Dermis microvascular lymphatic vessel endothelial cell (primary cell): ENCODE measurements around the gene REG4. TPM values are rescaled to one million over a fixed set of nuclear protein-coding genes. Genes with fewer than 3 reads are reported as not detected.
"Not testable (repeated sequence)": the region's sequence is repeated elsewhere in the genome, so short reads cannot be mapped to it uniquely, and the experiment has no call there.

Experiments
- DNase-seq, 2 donors: peaks; one replicate each; pipeline versions ENCODE4 v3.0.0 to v3.0.0-alpha.2; 2010; ENCODE audit warnings: low read depth in 2 of 2
- total RNA-seq: library from RNA; depleted of rRNA; stranded (reverse); fragments of >200 nt; gene quantifications from 2 replicates; pipeline ENCODE4 v1.2.1, GENCODE V29; 2014

REG4 gene
- total RNA-seq, result not detected in 2 replicates

DNA sequence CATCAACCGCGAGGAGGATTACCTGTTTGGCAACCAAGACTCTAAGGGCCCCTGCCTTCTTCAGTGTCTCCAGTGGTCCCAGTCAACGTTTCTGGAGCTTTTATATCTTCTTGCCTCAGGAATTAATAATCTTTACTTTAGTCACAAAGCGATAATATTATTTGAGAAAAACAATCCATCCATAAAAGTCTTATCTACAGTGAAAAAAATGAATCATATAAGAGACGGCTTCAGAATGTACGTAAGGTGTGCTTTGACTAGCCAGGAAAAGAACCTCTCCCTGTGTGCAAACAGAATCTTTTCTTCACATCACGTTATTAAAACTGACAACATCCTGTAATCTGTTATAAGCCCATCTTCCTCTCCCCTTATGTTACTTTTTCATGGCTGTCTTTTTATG, at the start of gene REG4:
Gene REG4, minus strand, starts transcription at position 74 of the 400 bp plus-strand sequence. CDS start 2,691 bp downstream, outside the sequence.
- DNase-seq, result no peak

DNA sequence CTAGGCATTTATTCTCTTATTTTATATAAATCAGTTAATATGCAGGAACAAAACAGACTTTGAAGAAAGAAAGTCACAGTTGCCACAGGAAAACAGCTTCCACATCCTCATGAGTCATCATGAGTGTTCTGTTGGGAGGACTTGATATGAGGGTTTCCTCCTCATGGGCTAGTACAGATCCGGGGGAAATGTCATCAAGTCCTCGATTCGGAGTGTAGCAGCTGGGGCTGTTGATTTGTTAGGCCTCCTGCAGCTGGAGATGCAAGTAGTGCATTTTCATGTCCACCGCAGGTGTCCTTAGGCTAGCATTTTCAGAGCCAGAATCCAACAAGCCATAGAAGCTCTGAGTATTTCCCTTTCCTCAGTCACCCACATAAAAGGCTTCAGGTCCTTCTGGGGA, 48.4 kb upstream of the REG4 start:
- peak in 1 of 2 donors; percentile 80 for DNase-seq

DNA sequence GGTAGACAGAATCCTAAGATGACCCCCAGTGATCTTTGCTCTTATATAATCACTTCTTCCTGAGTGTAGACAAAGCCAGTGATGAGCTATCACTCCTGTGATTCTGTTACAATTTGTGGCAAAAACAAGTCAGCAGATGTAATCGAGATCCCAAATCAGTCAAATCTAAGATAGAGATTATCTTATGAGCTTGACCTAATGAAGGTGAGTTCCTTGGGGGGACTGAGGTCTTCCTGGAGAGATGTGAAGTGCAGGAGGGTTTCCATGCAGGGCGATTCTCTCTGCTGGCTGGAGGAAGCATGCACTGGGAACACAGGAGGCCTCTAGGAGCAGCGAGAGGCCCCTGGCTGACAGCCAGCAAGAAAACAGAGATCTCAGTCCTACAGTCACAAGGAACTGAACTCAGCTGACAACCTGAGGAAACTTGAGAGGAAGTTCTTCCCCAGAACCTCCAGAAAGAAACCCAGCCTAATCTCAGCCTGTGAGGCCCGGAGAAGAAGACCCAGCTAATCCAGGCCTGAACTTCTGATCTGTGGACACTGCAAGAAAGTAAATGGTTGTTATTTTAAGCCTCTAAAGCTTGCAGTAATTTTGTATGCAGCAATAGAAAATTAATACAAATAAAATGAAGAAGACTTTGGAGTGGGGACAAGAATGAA, 47.4 kb upstream of the REG4 start:
- DNase-seq, result not testable (repeated sequence)

DNA sequence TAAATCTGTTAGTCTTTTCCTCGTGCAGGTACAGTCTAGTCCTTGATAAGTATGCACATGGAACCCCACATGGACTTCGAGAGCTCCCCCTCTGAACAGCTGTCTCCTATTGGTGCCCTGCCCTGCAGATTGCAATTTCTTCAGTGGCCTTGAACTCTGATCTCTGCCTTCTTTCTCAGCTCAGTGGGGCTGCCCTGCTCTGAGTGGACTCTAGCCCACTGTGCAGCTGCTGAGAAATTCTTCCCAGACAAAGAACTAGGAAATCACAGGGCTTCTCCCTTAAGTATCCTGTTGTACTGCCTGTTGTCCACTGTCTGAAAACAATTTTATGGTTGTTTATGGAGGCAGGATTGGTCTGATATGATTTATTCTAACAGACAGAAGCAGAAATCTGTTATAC, 46.9 kb upstream of the REG4 start:
- DNase-seq, result no peak

DNA sequence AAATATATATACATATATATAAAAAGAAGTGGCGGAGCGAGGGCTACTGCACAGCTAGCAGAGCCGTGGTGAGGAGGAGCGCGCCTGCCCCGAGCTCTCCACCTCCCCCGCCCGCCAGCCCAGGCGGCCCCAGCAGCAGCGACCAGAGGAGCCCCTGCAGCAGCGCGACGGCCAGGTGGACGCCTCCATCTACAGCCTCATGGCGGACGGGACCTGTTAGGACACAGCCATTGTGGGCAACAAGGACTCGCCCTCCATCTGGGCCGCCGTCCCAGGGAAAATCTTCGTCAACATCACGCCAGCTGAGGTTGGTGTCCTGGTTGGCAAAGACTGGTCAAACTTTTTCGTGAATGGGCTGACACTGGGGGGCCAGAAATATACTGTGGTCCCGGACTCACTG, 41.9 kb upstream of the REG4 start:
- no peak for DNase-seq

DNA sequence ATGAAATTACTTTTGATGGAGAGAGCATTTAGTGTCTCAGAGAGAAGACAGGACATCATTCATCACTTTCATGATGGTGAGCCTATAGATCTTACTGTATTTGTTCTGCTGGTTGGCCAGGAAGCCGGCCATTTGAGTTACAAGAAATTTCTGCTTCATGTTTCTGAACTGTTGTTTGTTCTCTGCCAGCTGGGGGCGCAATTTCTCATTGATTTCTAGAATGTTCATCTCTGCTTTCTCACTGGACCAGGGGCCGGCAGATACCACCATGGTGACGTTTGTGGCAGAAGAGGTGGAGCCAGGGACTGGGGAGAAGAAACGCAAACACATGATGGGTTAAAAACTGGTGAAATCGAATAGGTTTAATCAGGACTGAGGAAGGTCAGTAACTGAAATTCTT, 32.9 kb upstream of the REG4 start:
- not testable (repeated sequence) for DNase-seq

DNA sequence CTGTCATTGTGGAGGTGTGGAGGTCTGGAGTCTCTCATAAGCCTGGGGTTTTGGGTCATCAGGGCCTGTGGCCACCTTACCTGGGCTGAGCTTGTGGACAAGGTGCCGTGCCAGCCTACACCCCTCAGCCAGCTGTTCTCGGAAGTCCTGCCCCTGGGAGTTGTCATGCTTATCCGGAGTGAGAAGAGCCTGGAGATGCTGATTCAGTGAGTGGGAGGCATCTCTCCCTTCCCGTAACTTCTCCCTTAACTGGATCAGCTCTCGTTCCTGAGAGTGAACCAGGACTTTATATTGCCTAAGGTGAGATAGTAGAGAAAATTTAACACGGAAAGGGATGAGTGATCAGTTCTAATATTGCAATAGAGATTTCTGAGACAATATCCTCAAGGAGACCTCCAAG, 30.0 kb upstream of the REG4 start:
- no peak for DNase-seq

DNA sequence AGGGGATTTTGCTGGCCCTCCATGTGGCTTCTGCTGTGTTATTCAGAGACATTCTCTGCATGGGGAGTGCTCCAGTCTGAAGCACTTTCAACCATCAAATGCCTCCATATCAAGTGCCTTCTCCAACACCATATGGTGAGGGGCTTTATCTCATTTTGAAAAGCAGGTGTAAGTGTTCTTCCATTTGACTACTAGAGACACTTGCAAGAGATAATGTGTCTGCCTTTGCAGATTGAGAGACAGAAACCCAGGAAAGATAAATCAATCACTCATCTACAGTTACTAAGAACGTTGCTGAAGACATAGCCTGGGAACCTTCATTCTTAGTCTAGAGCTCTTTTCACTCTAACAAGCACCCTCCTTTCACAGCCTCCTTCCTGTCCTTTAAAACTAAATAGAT, 29.5 kb upstream of the REG4 start:
- DNase-seq, result no peak

DNA sequence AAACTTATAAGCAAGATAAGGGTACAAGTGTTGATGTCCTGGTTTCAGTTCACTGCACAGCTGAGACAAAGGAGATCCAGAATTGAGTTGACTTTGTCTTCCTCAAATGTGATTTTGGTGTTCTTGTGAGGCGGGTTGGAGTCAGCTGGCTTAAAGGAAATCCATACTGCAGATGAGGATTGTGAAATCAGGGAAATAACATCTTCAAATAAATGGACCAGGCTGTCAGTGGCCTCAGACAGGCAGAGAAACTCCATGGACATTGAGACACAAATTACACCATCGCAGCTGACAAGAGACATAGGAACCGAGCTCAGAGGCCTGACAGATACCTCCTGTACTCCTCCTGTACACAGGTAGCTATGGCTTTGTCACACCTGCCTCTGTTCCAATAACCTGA, 27.0 kb upstream of the REG4 start:
- DNase-seq, result no peak

DNA sequence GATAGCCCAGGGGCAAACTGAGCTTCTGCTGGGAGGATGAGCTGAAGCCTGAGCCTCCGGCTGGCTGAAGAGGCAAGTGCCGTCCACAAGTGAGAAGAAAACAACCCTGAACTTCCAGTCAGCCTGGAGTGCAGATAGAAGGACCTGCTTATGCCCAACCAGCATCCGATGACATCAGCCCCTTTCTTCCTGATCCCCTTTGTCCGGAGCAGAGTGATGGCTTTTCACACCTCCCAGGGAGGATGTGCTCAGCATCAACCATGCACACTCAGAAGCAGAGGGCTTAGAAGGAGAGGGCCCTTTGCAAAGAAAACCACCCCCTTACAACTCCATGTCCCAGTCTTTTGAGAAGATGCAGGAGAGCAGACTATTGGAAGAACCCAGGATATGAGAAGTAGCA, 23.7 kb upstream of the REG4 start:
- no peak for DNase-seq

DNA sequence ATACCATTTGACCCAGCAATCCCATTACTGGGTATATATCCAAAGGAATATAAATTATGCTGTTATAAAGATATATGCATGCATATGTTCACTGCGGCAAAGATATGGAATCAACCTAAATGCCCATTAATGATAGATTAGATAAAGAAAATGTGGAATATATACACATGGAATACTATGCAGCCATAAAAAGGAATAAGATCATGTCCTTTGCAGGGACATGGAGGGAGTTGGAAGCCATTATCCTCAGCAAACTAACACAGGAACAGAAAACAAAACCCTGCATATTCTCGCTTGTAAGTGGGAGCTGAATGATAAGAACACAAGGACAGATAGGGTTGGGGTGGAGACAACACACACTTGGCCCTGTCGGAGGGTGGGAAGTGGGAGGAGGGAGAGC, 19.8 kb upstream of the REG4 start:
- no peak for DNase-seq

DNA sequence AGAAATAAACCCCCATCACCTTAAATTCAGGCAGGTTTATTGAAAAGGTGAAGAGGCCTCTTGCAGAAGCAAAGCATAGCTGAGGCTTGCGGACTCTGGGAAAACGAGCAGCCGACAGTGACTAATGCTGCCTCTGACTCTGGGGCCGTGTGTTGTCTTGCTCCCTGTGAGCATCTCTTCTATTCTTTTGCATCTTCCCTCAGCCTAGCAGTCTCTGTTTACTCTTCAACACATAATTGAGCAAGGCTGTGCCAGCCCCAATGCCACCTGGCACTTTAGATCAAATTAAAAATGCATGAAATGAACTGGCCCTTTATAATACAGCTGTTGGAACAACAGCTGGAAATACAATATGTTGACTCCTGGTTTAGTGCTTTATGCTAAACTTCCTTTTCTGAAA, 18.4 kb upstream of the REG4 start:
- no peak for DNase-seq

DNA sequence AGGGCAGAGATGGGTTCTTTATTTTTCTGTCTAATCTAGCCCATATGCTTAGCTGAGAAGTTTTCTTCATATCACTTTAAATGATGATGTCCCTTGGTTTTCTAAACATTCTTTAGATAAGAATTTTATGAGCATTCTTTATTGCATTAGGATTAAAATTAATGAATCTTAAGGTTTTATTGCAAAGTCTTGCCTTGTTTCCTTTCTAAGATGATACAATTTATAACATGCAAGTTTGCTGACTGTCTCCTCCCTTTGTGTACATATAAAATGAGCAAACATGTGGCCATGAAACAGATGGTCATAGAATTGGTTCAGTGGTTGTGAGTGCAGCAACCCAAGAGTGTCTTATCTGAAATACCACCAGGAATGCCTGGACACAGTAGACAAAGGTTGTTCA, 17.7 kb upstream of the REG4 start:
- DNase-seq, result not testable (repeated sequence)

DNA sequence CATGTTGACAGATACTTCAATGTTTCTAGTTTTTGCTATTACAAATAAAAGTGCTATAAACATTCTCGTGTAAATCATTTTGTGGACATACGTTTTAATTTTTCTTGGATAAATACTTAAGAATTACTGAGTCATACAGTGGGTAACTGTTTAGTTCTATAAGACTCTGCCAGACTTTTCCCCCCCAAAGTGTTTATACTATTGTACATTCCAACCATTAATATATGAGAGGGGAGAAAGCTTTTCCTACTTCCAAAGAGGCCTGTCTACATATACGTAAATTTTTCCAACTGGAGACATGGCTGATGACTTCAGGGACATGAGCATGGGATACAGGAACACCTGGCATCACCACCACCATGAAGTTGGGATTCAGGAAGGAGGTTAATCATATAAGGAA, 17.0 kb upstream of the REG4 start:
- DNase-seq, result no peak

DNA sequence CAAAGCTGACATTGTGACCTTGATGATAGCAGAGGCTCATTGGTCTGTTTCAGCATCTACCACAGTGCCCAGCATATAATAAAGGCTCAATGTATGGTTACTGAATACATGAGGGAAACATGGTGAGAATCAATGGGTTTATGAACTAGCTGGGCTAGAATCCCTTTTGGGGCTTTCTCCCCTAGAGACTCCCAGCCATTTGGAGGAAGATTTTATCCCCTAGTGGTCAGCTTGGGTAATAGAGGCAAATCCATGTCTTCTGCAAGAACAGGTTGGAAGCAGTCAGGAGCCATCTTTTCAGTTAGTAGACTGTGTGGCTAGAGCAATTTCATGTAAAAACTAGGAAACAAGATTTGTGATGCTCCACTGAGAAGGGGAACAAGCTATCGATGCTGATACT, 15.8 kb upstream of the REG4 start:
- DNase-seq, result no peak

DNA sequence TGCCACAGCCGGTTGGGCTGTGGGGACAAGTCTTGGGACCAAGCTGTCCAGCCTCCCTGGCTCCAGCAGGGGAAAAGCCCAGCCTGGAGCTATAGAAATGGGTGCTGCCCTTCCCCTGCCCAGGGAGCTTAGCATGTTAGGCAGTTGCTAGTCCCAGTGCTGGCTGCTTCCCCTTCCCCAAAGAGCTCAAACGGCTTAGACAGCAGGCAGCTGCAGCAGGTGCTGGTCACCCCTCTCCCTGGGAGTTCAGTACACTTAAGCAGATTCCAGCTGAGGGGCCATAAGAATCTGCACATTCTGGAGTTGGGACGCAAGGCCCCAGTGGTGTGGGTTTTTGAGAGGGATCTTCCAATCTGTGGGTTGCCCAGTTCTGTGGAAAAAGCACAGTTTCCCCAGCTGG, 11.1 kb upstream of the REG4 start:
- no peak for DNase-seq

DNA sequence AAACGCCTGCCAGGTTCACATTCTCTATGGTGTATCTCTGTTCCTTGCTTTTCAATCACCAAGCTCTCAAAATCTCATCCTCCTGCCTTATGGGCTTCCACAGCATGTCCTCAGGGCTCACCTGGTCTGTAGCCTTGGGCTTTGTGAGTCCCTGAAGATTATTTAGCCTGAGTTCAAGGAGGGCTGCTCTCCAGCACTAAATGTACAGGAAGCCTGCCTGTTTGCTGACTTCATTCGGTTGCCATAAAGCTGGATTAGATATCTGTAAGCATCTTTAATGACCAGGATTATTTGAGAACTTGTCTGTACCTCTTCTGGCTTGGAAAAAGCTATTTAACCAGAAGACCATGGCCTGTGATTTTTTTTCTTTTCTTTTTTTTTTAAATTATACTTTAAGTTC, 6.9 kb upstream of the REG4 start:
- DNase-seq, result no peak

DNA sequence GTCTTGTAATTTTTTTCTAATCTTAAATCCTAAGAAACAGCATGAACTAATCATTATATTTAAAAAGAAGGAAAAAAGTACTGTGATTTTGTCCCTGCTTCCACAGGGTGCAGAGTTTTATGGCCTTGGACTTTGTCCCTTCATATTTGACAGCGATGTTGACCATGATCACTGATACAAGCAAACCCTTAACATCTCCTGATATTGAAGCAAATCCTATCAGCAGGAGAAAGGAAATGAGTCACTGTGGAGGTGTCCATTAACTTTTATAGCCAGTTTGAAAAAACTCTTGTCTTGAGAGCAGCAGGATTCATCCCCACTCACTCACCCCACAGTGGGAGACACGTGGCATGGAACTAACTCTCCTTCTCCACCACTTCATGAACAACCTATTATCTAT, 5.1 kb upstream of the REG4 start:
- DNase-seq, result no peak

DNA sequence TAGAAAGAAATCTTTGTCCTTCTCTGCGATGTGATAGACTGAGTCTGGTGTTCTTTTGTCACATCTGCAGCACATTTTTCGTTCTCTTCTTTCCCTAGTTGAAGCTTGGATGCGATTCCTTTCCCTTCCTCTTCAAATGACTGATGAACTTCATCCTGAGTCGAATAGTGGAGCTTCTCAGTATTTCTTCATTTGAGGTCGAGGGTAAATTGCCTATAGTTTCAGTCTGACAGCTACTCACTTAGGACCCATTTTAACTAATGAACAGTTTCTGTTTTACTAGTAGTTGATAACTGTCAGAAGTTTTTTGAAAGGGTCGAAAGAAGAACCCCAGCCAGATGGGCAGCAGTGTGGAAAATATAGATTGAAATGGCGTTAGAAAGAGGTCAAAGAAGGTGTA, 4.7 kb upstream of the REG4 start:
- DNase-seq, result no peak

DNA sequence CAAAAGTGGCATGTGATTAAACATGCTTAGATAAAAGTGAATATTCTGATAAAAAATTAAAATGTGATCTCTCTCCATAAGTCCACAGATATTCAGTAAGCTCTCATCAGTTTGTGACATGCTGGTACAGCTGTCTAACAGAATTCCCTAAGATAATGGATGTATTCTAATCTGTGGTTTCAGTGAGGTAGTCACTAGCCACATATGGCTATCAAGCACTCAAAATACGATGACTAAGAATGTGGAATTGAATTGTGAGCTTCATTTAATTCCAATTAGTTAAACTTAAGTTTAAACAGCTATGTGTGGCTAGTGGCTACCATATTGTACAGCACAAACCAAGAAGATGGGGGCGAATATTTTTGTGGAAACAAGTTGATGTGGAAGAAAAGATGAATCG, 4.1 kb upstream of the REG4 start:
- DNase-seq, result no peak

DNA sequence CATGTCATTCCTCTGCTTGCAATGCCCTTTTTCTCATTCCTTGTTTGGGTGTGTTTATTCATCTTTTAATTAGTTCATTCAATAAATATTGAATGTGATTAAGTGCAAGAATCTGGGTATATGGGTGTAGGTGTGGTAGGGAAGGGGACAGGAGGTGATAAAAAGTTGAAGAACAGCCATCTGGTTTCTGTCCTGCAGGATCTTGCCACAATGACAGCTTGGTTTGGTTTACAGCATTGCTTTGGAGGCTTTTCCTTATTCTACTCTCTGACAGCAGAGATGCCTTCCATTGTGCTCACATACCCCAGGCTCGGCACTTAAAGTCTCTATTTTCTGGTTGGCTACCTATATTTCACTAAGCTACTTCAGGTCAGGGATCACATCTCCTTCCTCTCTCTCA, 3.0 kb upstream of the REG4 start:
- no peak for DNase-seq

DNA sequence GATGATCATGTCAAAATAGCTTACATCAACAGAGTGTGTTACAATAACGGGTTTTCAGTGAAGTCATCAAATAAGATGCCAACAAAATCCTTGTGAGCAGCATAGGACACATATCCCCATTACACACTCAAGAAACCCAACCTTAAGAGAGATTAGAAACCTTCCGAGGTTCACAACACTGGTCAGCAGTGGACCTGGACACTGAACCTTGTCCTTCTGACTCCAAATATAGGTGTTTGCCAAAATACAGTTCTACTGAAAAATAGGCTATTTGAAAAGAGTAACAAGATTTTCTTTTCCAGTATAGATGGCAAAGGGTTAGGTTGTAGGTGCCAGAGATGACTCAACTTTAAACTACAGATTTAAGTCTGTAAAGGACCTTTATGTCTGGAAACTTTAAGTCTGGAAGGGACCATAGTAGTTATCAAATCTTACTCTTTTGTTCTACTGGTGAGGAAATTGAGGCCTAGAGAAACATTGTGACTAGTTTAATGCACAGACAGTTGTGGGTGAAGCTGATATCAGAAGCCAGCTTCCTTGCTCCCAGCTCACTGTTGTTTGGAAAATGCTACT, 811 bp upstream of the REG4 start:
- DNase-seq, result no peak

DNA sequence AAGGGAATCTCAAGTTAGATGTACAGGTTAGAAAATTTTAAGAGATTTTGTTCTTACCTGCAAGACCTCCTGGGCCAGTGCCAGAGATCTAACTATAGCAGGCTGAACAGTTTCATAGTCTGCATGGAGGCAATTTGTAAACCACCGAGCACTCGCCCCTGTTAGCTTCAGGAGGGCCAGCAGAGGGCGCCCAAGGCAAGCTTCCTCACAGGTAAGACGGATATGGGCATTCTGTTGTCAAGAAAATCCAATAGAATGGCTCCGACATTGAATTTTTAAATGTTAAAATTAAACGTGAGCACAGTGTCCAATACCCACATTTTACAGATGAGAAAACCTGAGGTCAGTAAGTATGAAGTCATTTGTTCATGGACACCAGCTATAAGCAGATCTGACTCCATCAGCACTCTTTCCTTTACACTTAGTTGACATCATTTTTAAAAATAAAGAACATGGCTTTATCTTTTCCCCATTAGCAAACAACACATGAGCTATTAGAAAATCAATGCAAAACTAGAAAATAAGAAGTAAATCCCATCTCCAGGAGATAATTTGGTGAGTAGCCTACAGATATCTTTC, 2.2 kb downstream of the REG4 start:
- DNase-seq, result peak; percentile 14 to 68
